Thyroid gland (tissue), 4 donors: ENCODE results near the gene BTN3A1.

ENCODE experiments used
- POLR2A ChIP-seq, 2 donors: fragments of 450-650 bp; IDR thresholded peaks; one replicate each; pipeline ENCODE4 v1.6.1; 2017; ENCODE audit warnings: antibody characterized with exemption in 2 of 2, mild to moderate bottlenecking in 2 of 2, moderate library complexity in 1 of 2
- TF ChIP-seq, protein P1 (sequence below), 6 experiments: fragments of 200-600 bp in 3 of 6; fragments of 450-650 bp in 3 of 6; sonication (generic) in 3 of 6; IDR thresholded peaks; one replicate each; pipeline ENCODE4 v1.5.1; 2016 to 2019; ENCODE audit warnings: antibody characterized with exemption in 6 of 6, mild to moderate bottlenecking in 2 of 6, inconsistent platforms in 1 of 6, moderate library complexity in 1 of 6

- TF ChIP-seq, protein P1, sequence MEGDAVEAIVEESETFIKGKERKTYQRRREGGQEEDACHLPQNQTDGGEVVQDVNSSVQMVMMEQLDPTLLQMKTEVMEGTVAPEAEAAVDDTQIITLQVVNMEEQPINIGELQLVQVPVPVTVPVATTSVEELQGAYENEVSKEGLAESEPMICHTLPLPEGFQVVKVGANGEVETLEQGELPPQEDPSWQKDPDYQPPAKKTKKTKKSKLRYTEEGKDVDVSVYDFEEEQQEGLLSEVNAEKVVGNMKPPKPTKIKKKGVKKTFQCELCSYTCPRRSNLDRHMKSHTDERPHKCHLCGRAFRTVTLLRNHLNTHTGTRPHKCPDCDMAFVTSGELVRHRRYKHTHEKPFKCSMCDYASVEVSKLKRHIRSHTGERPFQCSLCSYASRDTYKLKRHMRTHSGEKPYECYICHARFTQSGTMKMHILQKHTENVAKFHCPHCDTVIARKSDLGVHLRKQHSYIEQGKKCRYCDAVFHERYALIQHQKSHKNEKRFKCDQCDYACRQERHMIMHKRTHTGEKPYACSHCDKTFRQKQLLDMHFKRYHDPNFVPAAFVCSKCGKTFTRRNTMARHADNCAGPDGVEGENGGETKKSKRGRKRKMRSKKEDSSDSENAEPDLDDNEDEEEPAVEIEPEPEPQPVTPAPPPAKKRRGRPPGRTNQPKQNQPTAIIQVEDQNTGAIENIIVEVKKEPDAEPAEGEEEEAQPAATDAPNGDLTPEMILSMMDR (IDR thresholded peaks at IDR 0.05): no peak
- TF ChIP-seq POLR2A (IDR thresholded peaks at IDR 0.05): no peak
These were observed 28.7 kb downstream of the BTN3A1 start for GRCh38 chr6:26430787-26431186.
